ENCODE results near the gene KCTD2. TPM values are rescaled to one million over a fixed set of nuclear protein-coding genes. Genes with fewer than 3 reads are reported as not detected.
A peak's percentile ranks its signal among the peaks of the same experiment; 100 is the strongest.

The KCTD2 gene
- total and polyA plus RNA-seq, 2 of the 13 experiments (the other 11 are each of a cell fraction or from before 2014, with no cell fraction given), result 28.3 to 32.6 TPM

- no peak for TF ChIP-seq NFATC3 (CRISPR knock-in tag; IDR thresholded peaks at IDR 0.05)
- TF ChIP-seq ZNF160 (CRISPR knock-in tag; IDR thresholded peaks at IDR 0.05), result 0 out of 2 replicates have a peak, but pooled peaks have one; percentile 32
- 0 out of 2 replicates have a peak, but pooled peaks have one; percentile 31 for TF ChIP-seq ZNF264 (CRISPR knock-in tag; IDR thresholded peaks at IDR 0.05)
- TF ChIP-seq ZSCAN31 (CRISPR knock-in tag; IDR thresholded peaks at IDR 0.05; ENCODE audit: low read depth), result no peak
- peak; percentile 81 for TF ChIP-seq TEAD3 (CRISPR knock-in tag; optimal IDR thresholded peaks at IDR 0.05; ENCODE audit: borderline replicate concordance)
- TF ChIP-seq ZNF350 (CRISPR knock-in tag; IDR thresholded peaks at IDR 0.05; ENCODE audit: borderline replicate concordance, low read depth), result no peak
- TF ChIP-seq NFE2 (CRISPR knock-in tag; IDR thresholded peaks at IDR 0.05), result no peak
- TF ChIP-seq, protein P1, sequence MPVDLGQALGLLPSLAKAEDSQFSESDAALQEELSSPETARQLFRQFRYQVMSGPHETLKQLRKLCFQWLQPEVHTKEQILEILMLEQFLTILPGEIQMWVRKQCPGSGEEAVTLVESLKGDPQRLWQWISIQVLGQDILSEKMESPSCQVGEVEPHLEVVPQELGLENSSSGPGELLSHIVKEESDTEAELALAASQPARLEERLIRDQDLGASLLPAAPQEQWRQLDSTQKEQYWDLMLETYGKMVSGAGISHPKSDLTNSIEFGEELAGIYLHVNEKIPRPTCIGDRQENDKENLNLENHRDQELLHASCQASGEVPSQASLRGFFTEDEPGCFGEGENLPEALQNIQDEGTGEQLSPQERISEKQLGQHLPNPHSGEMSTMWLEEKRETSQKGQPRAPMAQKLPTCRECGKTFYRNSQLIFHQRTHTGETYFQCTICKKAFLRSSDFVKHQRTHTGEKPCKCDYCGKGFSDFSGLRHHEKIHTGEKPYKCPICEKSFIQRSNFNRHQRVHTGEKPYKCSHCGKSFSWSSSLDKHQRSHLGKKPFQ (CRISPR knock-in tag; IDR thresholded peaks at IDR 0.05; ENCODE audit: insufficient replicate concordance), result no peak
- TF ChIP-seq ZNF343 (CRISPR knock-in tag; IDR thresholded peaks at IDR 0.05), result no peak
- no peak for TF ChIP-seq U2AF1 (optimal IDR thresholded peaks at IDR 0.05; ENCODE audit: low read depth, low read length)
- TF ChIP-seq ZEB1 (IDR thresholded peaks at IDR 0.05; ENCODE audit: insufficient replicate concordance, low read depth), result no peak
- peak; percentile 78 for TF ChIP-seq ZFY (CRISPR knock-in tag; IDR thresholded peaks at IDR 0.05)
- no peak for TF ChIP-seq ZFP62 (CRISPR knock-in tag; IDR thresholded peaks at IDR 0.05)
- TF ChIP-seq, protein P2, sequence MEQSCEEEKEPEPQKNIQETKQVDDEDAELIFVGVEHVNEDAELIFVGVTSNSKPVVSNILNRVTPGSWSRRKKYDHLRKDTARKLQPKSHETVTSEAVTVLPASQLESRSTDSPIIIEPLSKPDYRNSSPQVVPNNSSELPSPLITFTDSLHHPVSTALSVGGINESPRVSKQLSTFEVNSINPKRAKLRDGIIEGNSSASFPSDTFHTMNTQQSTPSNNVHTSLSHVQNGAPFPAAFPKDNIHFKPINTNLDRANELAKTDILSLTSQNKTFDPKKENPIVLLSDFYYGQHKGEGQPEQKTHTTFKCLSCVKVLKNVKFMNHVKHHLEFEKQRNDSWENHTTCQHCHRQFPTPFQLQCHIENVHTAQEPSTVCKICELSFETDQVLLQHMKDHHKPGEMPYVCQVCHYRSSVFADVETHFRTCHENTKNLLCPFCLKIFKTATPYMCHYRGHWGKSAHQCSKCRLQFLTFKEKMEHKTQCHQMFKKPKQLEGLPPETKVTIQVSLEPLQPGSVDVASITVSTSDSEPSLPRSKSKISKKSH (CRISPR knock-in tag; IDR thresholded peaks at IDR 0.05; ENCODE audit: borderline replicate concordance), result no peak
- TF ChIP-seq POLR2G (IDR thresholded peaks at IDR 0.05; ENCODE audit: low read depth, low read length), result peak; percentile 44
- TF ChIP-seq ZNF790 (CRISPR knock-in tag; IDR thresholded peaks at IDR 0.05; ENCODE audit: borderline replicate concordance), result no peak
- TF ChIP-seq SP2 (CRISPR knock-in tag; IDR thresholded peaks at IDR 0.05), result no peak
- peak; percentile 37; the same call in 1 of the 2 replicates for TF ChIP-seq MTF2 (CRISPR knock-in tag; IDR thresholded peaks at IDR 0.05; ENCODE audit: borderline replicate concordance)
- TF ChIP-seq ZNF34 (CRISPR knock-in tag; IDR thresholded peaks at IDR 0.05; ENCODE audit: borderline replicate concordance), result no peak
- TF ChIP-seq SRSF1 (optimal IDR thresholded peaks at IDR 0.05; ENCODE audit: low read depth, low read length), result no peak
- no peak for TF ChIP-seq ZNF563 (CRISPR knock-in tag; IDR thresholded peaks at IDR 0.05)
- TF ChIP-seq ZNF282 (IDR thresholded peaks at IDR 0.05; ENCODE audit: partially characterized antibody), result no peak
- no peak; the same call in 1 of the 2 replicates for TF ChIP-seq ZBTB39 (CRISPR knock-in tag; IDR thresholded peaks at IDR 0.05)
- no peak for TF ChIP-seq NCOA5 (CRISPR knock-in tag; IDR thresholded peaks at IDR 0.05)
- TF ChIP-seq ZSCAN29 (CRISPR knock-in tag; conservative IDR thresholded peaks at IDR 0.05), result no peak
- no peak for TF ChIP-seq ZNF737 (CRISPR knock-in tag; IDR thresholded peaks at IDR 0.05; ENCODE audit: borderline replicate concordance)
Observed at GRCh38 chr17:75087558-75088453, 40.8 kb downstream of the KCTD2 start, which contains the start of gene SLC16A5 (continued).

Data from HepG2 (cell line).